ENCODE data around the gene FAM3D.

- no peak for TF ChIP-seq POLR2AphosphoS5 (IDR thresholded peaks at IDR 0.05; ENCODE audit: low read depth, low read length)
- no peak for TF ChIP-seq SIN3A (IDR thresholded peaks at IDR 0.05; ENCODE audit: borderline replicate concordance, insufficient read depth, low read length)
Measured at GRCh38 chr3:58646503-58646902, 20.1 kb downstream of the FAM3D start.
